GM12865 (cell line): ENCODE results near the gene VGLL3.

ENCODE experiments used
- DNase-seq: peaks from one replicate; pipeline ENCODE4 v3.0.0; 2010; ENCODE audit warnings: low read depth
- H3K4me3 ChIP-seq: 2 replicates; pipeline ENCODE4 v1.5.1; 2011; ENCODE audit warnings: mild to moderate bottlenecking, low read depth, low read length, control low read depth
- TF ChIP-seq, protein P1 (sequence below): IDR thresholded peaks from 2 replicates; pipeline ENCODE4 v1.5.1; 2011; ENCODE audit warnings: low read length, control low read depth, low read depth, inconsistent platforms; ENCODE audit not compliant: insufficient read depth; ENCODE audit errors: missing control alignments

The VGLL3 gene

DNA sequence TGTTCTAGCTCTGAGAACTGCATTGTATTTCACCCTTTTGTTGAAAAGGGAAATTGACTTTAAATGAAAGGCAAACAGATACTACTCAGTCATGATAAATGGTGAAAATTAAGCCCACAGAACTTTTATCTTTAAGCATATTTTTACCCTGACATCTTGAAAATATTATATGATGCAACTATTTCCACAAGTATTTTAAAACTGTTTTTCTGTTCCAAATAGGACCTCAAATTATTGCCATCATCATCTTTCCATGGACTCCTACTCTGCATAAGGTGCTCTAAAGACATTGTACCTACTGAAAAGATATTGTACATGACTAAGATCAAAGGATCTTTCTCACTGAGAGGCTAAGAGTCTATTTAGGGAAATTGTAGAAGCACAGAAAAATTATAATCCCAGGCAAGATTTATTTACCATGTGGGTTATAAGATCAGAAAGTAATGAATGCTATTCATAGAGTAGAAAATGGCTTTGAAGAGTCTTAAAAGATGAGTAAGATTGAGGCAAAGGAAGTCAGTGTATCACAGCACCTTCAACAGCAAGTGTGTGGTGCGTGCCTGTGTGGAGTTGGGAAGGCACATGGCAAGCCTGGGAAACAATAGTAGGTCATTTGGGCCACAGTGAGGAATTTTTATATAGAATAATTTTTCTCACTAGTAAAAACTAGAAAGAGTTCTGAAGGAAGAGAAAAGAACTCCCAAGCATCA is 68.8 kb downstream of the VGLL3 start:
- TF ChIP-seq, protein P1, sequence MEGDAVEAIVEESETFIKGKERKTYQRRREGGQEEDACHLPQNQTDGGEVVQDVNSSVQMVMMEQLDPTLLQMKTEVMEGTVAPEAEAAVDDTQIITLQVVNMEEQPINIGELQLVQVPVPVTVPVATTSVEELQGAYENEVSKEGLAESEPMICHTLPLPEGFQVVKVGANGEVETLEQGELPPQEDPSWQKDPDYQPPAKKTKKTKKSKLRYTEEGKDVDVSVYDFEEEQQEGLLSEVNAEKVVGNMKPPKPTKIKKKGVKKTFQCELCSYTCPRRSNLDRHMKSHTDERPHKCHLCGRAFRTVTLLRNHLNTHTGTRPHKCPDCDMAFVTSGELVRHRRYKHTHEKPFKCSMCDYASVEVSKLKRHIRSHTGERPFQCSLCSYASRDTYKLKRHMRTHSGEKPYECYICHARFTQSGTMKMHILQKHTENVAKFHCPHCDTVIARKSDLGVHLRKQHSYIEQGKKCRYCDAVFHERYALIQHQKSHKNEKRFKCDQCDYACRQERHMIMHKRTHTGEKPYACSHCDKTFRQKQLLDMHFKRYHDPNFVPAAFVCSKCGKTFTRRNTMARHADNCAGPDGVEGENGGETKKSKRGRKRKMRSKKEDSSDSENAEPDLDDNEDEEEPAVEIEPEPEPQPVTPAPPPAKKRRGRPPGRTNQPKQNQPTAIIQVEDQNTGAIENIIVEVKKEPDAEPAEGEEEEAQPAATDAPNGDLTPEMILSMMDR: no peak
- no peak for DNase-seq

DNA sequence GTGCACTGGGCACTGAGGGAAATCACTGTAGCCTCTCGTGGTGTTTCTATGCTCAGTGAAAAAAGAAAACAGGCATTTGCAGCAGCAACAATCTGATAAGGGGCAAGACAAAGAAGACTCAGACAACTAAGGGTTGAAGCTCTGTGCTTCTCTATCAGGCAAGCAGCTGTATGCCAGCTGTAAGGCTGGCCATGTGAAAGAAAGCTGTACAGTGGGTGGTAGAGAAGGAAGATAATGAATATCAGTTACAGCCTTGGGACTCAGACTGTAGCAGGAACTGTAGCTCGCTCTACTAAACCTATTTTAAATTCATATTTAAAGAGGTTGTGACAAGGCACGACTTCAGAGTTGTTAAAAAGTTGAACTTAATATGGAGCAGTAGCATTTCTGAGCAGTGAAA is 76.3 kb downstream of the VGLL3 start:
- DNase-seq: no peak
- no peak overlapping the region for H3K4me3 ChIP-seq
- TF ChIP-seq, protein P1: no peak

More for the DNA sequence above, 68.8 kb downstream of the VGLL3 start:
- no peak overlapping the region for H3K4me3 ChIP-seq

DNA sequence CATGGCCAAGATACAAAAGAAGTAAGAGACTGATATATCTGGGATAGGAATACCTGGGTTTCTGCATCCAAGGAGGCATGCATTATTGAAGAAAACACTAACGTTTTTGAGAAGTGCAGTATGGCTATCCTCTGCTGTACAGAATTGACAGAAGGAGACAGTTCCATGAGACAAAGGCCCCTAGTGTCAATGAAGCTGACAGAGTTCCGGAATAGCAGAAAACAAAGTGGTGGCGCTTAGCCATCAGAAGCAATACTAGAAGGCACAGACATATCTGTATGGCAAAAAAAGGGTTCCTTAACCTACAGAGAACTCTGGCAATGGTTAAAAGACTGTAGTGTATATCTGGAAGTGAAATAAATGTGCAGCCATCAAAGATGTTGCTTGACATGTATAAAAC is 77.8 kb downstream of the VGLL3 start:
- no peak overlapping the region for H3K4me3 ChIP-seq
- no peak for DNase-seq
- TF ChIP-seq, protein P1: no peak

DNA sequence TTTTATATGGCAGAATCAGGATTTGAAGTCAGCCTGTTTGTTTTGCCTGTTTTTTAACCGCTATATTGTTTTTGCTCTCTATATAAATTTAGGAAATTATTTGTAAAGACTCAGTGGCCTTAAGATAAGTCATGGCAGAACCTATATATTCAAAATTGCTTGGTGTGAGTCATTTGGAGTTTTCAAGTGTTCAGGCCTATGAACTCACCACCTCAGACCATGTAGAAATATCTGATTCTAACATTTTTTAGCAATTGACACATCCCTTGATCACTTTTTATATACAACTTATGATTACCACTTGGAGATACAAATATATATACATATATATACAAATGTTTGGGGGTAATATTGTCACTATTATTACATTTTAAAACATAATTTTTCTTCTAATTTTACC is 95.7 kb downstream of the VGLL3 start:
- TF ChIP-seq, protein P1: no peak
- no peak for DNase-seq

DNA sequence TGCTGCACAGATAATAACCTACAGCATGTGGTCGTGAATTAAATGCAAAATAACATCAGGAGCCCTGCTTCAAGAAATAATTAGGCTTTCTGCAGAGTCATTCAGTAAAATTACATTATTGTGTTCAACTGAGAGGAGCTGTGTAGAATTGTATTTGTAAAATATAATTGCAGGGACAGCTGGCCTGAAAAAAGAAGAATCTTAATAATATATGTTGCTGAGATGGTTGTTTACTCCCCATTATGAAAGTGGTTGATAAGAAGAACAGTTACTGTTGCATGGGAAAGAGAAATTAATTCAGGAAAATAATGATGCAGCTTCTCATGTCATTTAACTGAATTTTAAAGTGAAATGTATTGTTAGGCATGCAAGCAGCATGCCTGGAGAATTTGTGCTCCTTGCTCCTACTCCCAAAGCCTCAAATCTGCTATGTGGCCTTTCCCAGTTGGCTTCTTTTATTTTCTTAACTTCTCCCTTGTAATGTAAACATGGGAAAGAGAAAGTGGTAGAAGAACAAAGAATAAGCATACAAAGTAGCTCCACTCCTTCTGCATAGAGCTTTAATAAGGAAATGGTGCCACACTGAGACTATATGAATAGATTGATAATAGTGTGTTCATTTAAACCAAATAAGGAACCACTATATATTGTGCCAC is 100.1 kb downstream of the VGLL3 start:
- no peak overlapping the region for H3K4me3 ChIP-seq
- DNase-seq: no peak
- TF ChIP-seq, protein P1: no peak

More for the DNA sequence above, 95.7 kb downstream of the VGLL3 start:
- H3K4me3 ChIP-seq: no peak overlapping the region
